SH-SY5Y (cell line): Measurements from ENCODE around the gene STOM.

Experiments
- GATA2 ChIP-seq: IDR thresholded peaks from 2 replicates; pipeline ENCODE4 v1.6.1; 2011; ENCODE audit warnings: mild to moderate bottlenecking, low read depth, low read length
- GATA3 ChIP-seq: IDR thresholded peaks from 2 replicates; pipeline ENCODE4 v1.6.1; 2011; ENCODE audit warnings: low read depth, mild to moderate bottlenecking, low read length, moderate library complexity

DNA sequence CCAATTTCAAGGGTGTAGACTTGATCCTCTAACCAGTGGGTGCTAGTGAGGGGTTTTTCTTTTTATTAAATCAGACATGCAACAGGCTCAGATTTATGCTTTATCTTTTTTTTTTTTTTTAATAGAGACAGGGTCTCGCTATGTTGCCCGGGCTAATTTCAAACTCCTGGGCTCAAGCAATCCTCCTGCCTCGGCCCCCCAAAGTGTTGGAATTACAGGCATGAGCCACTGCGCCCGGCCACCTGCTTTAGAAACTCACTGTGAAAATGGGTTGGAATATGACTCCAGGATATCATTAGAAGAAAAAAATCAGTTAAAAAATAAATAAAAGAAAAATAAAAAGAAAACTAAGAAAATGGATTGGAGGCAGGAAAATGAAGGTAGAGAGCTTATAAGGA is 50.7 kb downstream of the STOM start:
- no peak for TF ChIP-seq GATA2
- TF ChIP-seq GATA3 = no peak
